ENCODE measurements around the gene TRIM2.

Gene TRIM2

GRCh38 chr4:153223930-153224329, 19.7 kb downstream of the TRIM2 start:
- no peak for DNase-seq

GRCh38 chr4:153224474-153224873, 20.2 kb downstream of the TRIM2 start:
- DNase-seq, result no peak

- no peak for DNase-seq
These were observed 23.3 kb downstream of the TRIM2 start for GRCh38 chr4:153227469-153228075.

GRCh38 chr4:153228512-153229140, 24.4 kb downstream of the TRIM2 start:
- no peak for DNase-seq

DNA sequence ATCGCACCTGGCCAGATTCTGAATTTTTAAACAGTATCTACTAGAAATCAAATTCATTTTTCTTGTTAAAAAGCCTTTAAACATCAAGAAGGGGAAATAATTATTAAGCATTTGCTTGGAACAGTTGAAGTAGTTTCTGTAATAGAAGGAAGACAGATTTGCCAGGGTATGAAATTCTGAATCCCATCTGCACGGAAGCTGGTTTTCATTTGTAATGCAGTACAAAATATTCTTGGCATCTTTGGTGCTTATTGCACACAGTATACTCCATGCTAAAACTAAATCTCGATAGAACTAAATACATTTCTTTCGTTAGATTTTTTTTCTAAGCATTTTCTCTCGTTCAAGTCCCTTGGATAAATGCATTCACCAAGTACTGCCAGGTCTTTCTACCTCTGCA, 25.3 kb downstream of the TRIM2 start:
- DNase-seq, result no peak

DNA sequence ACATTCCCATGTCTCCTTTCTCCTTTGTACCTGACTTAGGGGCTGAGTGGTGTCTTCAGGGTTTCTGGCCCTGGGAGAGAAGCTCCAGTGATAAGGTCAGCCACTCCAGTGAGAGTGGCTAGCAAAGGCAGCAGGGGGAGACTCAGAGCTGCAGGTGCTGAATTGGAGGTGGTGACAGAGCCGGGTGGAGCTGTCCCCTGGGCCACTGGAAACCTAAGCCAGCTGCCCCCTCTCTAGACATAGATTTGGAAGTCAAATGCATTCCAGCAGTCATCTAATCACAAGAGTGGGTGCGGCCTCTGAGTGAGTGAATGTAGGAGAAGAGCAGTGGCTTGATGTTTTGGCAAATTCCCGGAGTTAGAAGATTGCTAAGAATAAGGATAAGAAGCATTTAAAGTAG, 28.5 kb downstream of the TRIM2 start:
- no peak for DNase-seq

DNA sequence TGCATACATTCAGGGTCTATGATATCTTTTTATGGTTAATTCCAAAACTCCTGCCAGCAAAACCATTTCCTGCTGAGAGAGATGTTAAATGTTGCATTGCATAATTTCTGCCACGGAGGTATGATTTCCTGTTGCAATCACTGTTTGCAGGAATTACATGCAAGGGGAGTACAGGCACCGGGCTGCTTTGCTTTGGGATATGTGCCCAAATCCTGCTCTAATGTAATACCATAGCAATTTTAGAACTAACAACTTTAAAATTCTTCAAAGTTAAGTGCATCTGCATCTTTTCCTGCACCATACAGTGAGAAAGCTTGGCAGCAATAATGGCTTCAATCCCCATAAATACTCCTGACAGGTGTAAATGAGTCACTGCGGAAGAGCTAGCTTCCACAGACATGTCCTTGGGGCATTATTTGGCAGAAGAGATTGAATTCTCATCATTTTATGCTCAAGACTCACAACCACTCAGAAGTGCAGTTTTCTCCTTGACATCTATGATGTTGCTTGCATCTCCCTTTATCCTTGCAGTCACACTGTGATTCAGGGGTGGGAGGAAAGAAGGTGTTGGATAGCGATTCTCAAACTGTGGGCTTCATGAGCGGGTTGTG, 29.6 kb downstream of the TRIM2 start:
- peak; percentile 55 for DNase-seq

- DNase-seq, result no peak
These were observed 30.6 kb downstream of the TRIM2 start for GRCh38 chr4:153234885-153235284.

DNA sequence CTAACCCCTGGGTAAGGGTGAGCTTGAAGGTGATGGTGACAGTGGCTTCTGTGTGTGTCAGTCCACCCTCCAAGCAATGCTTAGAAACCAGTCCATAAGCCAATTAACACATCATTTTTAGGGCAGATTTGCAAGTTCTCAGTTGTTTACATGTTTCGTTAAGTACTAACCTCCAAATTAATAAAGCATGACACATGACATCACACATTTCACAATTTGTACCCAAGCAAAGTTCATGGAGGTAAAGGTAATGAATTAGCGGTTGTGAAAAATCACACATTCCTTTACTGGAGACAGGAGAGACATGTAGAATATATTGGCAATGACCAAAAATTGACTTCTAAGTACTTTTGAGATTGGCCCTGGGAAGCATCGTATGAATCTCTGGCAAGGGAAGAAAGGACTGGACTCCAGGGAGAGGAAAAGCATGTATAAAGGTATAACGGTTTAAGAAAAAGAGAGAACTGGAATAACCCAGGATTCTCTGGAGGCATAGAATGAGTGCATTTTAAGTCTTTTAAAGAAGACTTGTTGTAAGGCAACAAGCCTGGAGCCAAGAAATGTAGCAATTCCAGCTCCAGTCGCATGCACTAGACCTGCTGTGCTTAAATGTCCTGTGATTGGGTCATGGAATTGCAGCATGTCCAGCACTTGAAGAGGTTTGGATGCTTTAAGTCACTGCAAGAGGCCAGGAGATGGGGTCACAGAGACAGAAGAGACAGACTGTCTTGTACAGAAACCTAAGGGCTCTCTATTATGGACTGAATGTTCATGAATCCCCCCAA, 34.1 kb downstream of the TRIM2 start:
- DNase-seq, result no peak

GRCh38 chr4:153239409-153239808, 35.2 kb downstream of the TRIM2 start:
- DNase-seq, result no peak

DNA sequence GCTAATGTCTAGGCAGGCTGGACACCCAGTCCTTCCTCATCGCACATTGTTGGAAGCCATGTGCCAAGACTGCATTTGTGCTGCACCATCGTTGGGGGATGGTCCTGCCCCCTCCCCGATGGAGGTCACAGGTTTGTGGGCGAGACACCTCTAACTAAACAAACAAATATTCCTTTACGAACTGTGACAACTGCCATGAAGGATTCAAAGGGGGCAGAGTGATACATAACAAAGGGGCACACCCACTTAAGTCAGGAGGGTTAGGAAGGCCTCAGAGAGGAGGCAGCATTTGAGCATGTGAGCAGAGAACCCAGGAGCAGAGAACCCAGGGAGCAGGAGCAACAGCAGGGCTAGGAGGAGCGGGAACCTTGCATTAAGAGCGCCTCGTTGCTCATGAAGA, 37.1 kb downstream of the TRIM2 start:
- no peak for DNase-seq

DNA sequence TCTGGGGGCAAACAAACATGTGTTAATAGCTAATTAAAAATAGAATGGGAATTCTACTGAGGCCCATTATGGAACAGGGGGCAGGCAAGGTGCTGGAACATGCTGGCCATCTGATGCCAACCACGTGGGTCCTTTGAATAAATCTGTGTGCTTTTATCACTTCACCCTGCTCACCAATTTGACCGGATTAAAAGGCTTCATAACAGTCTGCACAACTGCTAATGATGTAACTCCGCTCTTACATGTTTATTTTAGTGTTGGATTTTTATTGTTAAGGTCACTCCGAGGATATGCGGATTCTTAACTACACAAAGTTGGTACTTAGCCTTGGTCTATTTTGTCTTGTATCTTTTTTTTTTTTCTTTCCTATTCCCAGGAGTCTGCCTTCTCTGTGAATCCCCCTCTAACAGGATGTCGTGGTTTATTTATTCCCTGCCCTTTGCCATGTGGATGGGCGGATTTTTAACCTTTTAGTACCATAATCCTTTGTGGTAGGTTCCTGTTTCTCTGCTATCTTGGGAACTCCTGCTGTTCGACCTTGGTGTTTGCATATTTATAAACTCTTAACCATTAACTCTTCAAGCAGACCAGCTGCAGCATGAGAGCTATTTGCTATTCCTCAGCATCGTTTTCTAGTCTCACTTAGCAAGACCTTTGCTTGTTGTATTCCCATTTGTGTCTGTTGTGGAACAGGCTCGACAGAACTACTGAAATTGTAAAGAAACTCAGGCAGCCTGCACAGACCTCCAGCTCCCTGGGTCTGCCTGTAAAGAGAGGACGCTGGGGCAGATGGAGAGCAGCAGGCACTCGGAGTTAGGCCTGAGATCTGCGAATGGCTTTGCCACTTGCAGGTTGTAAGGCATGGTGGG, 38.0 kb downstream of the TRIM2 start:
- DNase-seq, result no peak

DNA sequence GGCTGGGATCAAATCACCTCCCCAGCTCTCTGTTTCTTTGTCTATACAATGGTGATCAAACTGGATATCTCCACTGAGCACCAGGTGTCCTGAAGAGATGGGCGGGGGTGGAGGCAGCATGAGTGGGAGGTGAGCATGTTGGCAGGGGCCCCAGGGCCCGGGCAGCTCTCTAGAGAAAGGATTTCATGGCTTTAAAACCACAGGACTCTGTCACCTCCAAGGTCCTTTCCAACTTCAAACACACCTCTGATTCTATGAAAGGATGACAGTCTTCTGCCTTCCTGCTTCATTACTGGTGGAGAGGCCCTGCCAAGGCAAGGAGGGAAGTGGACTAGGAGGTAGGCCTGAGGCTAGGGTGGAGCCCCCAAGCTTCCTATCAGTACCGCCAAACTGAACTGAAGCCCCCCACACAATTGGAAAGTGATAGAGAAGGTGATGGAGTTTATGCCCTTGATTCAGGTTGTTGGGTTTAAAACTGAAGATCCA, 38.6 kb downstream of the TRIM2 start:
- no peak for DNase-seq

DNA sequence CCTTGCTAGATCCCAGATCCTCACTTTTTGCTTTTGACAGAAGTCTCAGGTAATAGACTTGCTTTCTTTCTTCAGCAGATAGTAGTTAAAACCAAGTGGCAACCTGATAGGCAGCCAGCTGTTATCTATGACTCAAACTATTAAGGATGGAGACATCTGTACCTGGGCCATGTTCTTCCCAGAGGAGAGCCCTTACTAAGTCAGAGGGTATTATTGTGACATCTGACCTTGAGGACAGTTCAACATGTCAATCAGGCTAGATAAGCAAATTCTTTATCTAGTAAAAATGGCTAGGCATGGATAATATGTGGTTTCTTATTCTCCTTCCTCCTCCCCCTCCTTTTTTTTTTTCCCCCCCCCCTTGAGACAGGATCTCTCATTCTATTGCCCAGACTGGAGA, 39.2 kb downstream of the TRIM2 start:
- no peak for DNase-seq

DNA sequence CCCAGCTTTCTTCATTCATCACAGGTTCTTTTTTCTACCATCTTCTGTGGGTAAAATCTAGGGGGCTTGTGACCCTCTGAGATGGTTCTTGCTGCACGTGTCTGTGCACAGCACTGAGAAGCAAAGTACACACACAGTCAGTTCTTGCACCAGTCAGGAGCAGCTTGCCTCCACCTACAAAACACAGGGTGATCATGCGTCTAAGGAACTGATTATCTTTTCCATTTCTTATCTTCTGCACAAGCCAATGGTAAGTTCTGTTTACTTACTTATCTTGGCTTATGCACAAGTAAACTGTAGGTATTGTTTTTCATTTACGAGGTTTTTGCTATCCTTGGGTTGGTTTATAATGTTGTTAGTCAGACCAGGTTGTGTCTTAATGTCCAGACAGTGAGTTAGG, 40.7 kb downstream of the TRIM2 start:
- no peak for DNase-seq

DNA sequence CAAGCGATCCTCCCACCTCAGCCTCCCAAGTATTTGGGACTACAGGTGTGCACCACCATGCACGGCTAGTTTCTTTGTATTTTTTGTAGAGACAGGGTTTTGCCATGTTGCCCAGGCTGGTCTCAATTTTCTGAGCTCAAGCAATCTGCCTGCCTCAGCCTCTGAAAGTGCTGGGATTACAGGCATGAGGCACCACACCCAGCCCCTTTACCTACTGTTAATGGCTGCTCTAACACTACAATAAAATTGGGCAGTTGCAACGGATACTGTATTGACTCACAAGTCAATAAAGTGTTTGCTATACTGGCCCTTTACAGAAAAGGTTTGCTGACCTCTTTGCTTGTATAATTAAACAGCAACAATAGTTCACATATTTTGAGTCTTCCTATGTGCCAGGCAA, 41.5 kb downstream of the TRIM2 start:
- DNase-seq, result no peak

DNA sequence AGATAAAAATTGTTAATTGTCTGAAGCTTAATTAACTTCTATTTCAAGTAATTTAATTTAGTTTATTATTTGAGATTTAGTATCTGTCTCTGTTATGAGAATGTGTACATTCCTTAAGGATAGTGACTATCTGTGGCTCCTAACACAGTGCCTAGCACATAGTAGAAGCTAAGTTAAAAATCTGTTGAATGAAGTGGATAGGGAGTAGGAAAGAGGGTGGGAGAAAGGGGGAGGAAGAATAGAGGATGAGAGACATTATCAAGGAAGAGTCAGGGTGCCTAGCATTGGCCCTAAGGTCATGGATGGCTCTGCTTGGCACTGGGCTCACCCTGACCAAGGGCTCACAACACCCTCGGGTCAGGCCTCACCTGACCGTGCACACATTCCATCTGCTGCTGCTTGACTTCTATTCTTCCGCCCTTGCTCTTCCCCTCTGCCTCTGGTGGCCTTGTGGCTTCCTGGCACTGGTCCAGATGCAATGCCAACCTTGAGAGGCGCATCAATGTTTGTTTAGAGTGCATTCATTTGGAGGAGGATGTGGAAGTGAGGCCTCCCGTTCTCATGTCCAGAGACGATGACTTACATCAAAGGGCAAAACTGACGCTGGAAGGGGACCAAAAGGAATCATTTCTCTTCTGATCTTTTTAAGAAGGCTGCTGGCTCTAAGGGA, 42.3 kb downstream of the TRIM2 start:
- no peak for DNase-seq

- DNase-seq, result no peak
These were observed 42.9 kb downstream of the TRIM2 start for GRCh38 chr4:153247116-153247490.

DNA sequence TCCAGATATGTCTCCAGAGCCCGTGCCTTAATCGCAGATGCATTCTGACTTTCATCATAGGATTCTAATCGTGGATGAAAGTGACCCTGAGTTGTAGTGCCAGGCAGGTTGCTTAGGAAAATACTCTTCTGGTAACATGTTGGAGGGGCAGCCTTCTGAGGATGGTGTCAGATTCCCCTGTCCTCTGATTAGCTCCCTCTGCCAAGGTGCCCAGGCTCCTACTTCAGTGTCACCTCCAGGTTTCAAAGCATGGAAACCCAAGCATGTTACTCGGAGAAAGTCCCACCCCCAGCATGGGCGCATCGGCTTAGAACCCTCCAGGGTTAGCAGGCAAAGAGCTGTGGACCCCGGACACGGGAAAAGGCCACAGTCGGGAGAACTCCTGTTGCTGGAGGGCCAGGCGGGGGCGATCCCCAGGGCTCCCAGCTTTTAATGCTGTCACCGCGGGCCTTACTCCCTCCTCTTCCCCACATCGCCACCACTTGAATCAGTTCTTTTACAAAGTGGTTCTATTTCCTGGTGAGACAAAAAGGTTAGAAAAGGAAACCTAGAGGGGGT, 44.5 kb downstream of the TRIM2 start:
- DNase-seq, result no peak

DNA sequence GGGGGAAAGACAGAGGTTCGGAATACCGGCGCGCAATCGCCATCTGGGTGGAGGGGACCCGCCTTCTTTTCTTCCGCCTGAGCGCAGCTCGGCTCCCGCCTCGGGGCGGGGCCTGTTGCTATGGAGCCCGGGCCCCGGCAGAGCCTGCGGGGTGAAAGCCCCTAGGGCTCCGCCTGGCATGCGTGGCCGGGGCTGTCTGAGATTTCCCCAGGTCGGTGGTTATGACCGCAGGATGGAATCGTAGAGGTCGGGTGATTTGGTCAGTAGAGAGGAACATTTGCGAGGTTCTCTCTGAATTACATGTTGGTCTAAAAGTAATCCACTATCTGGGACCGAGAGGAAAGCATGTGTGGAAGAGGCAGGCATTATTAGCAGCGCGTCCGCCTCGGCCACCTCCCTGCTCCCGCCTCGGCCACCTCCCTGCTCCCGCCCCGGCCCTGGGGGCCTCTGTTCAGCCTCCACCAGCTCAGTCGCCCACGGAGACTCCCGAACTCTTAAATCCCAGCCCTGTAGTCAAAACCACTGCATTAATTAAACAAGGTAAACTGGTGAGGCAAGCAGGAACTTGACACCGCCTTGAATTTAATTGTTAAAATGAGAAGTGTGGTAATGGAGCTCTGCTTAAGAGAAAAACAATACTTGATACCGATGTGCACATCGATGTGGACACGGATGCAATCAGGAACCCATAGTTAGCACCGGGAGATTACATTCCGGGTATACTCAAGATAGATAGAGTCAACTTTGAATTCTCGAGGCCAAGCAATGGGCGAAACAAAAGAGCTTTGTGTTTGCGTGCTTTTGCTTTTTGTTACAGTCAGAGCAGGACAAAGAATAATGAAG, 45.2 kb downstream of the TRIM2 start:
- peak; percentile 83 for DNase-seq

DNA sequence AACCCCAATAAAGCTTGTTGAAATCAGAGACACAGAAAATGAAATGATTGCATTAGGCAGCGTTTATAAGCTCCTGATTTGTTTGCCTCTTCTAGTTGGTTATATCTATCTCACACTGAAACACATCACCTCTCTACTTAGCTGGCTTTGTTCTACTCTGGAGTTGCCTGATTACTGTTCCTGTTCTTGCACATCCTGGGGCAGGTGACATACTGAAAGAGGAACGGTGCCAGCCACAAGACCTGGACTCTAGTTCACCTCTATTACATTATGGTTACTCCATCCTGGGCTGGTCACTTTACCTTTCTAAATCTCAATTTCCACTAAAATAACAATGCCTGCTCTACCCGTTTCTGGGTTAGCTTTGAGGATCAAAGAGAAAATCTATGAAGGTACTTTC, 47.9 kb downstream of the TRIM2 start:
- DNase-seq, result no peak

Measured in left hindlimb (tissue), 1 donor.